Upper lobe of left lung (tissue), 4 donors: Measurements from ENCODE around the gene LYRM7.

ENCODE experiments used
- CTCF ChIP-seq, 6 experiments: fragments of 450-650 bp in 4 of 6; fragments of 200-600 bp in 2 of 6; sonication (generic) in 2 of 6; IDR thresholded peaks; one replicate each; pipeline ENCODE4 v1.5.1; 2016 to 2019; ENCODE audit warnings: antibody characterized with exemption in 6 of 6
- EP300 ChIP-seq, 4 donors: sonication (generic); formaldehyde crosslinking; IDR thresholded peaks; one replicate each; pipeline ENCODE4 v1.5.1; 2017; ENCODE audit warnings: antibody characterized with exemption in 4 of 4, control low read depth in 2 of 4
- POLR2A ChIP-seq, 4 donors: fragments of 450-650 bp; IDR thresholded peaks; one replicate each; pipeline ENCODE4 v1.5.1; 2016 to 2017; ENCODE audit warnings: antibody characterized with exemption in 4 of 4, mild to moderate bottlenecking in 2 of 4

DNA sequence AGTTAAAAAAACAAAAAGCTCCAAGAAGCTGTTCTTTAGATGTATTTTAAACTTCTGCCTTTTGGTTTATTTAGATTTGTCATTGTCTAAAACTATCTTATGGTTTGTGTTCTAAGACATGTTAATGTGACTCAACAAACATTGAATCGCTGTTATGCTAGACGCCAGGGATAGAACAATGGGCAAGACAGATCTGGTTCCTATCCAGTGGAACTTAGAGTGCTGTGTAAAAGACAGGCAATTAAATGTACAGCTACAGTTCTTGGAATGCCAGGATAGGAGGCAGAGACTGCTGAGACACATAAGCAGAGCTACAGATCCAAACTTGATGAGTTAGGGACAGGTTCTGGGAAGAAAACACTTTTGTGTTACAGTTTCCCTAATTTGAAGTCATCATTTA is 22.4 kb downstream of the LYRM7 start:
- TF ChIP-seq CTCF (IDR thresholded peaks at IDR 0.05) (no peak), EP300 (IDR thresholded peaks at IDR 0.05) (no peak), POLR2A (IDR thresholded peaks at IDR 0.05) (no peak)
